Liver (tissue), 9 donors: ENCODE data around the gene STAMBPL1. TPM values are rescaled to one million over a fixed set of nuclear protein-coding genes. Genes with fewer than 3 reads are reported as not detected.

Source experiments
- DNase-seq: peaks from one replicate; pipeline ENCODE4 v3.0.0-alpha.2; 2017; ENCODE audit warnings: low spot score
- H3K27ac ChIP-seq, 2 donors: one replicate each; pipeline ENCODE4 v1.7.0; 2013; ENCODE audit warnings: inconsistent platforms in 2 of 2, low read length in 2 of 2, control low read depth in 1 of 2, low read depth in 1 of 2, mild to moderate bottlenecking in 1 of 2
- H3K27me3 ChIP-seq, 4 donors: one replicate each; pipeline versions ENCODE4 v1.6.1 to v1.7.0; 2013; ENCODE audit warnings: low read length in 3 of 4, inconsistent platforms in 1 of 4, mild to moderate bottlenecking in 1 of 4, moderate library complexity in 1 of 4; ENCODE audit not compliant: control insufficient read depth in 4 of 4, insufficient read depth in 4 of 4
- H3K36me3 ChIP-seq, 4 donors: one replicate each; pipeline versions ENCODE4 v1.6.1 to v1.7.0; 2013; ENCODE audit warnings: low read length in 3 of 4, mild to moderate bottlenecking in 3 of 4, low read depth in 1 of 4, moderate library complexity in 1 of 4; ENCODE audit not compliant: control insufficient read depth in 4 of 4, insufficient read depth in 3 of 4
- H3K4me1 ChIP-seq, 4 donors: one replicate each; pipeline versions ENCODE4 v1.6.1 to v1.7.0; 2013; ENCODE audit warnings: low read length in 3 of 4, mild to moderate bottlenecking in 3 of 4, moderate library complexity in 1 of 4; ENCODE audit not compliant: control insufficient read depth in 4 of 4, insufficient read depth in 4 of 4
- H3K4me3 ChIP-seq, 3 donors: one replicate each; pipeline versions ENCODE4 v1.6.1 to v1.7.0; 2013; ENCODE audit warnings: low read length in 3 of 3, control low read depth in 1 of 3, low read depth in 1 of 3, mild to moderate bottlenecking in 1 of 3
- H3K9ac ChIP-seq, 2 donors: one replicate each; pipeline ENCODE4 v1.7.0; 2013; ENCODE audit warnings: low read length in 2 of 2, mild to moderate bottlenecking in 2 of 2, moderate library complexity in 2 of 2, control low read depth in 1 of 2, low read depth in 1 of 2
- H3K9me3 ChIP-seq, 4 donors: one replicate each; pipeline versions ENCODE4 v1.6.1 to v1.7.0; 2013; ENCODE audit warnings: low read length in 3 of 4; ENCODE audit not compliant: control insufficient read depth in 4 of 4
- ATF3 ChIP-seq: IDR thresholded peaks from 2 replicates; pipeline ENCODE4 v1.6.1; 2016; ENCODE audit warnings: antibody characterized with exemption
- CTCF ChIP-seq: fragments of 150-350 bp; IDR thresholded peaks from 2 replicates; pipeline ENCODE4 v1.5.1; 2017; ENCODE audit warnings: improper control_type of control experiment, low read depth, low read length; ENCODE audit not compliant: missing input control
- EGR1 ChIP-seq, 2 donors: IDR thresholded peaks; 2 replicates each; pipeline ENCODE4 v1.6.1; 2016 to 2018; ENCODE audit warnings: antibody characterized with exemption in 2 of 2, low read depth in 2 of 2
- FOXA1 ChIP-seq: IDR thresholded peaks from 2 replicates; pipeline ENCODE4 v1.6.1; 2016; ENCODE audit warnings: antibody characterized with exemption
- FOXA2 ChIP-seq: IDR thresholded peaks from 2 replicates; pipeline ENCODE4 v1.6.1; 2016; ENCODE audit warnings: antibody characterized with exemption
- GABPA ChIP-seq, 2 donors: IDR thresholded peaks in 1 of 2; conservative IDR thresholded peaks in 1 of 2; 2 replicates each; pipeline ENCODE4 v1.6.1; 2016; ENCODE audit warnings: antibody characterized with exemption in 2 of 2, mild to moderate bottlenecking in 1 of 2, moderate library complexity in 1 of 2
- HNF4A ChIP-seq, 2 donors: conservative IDR thresholded peaks; 2 replicates each; pipeline ENCODE4 v1.6.1; 2016; ENCODE audit warnings: antibody characterized with exemption in 2 of 2, mild to moderate bottlenecking in 2 of 2
- HNF4G ChIP-seq: IDR thresholded peaks from 2 replicates; pipeline ENCODE4 v1.6.1; 2016; ENCODE audit warnings: antibody characterized with exemption
- JUND ChIP-seq, 2 donors: IDR thresholded peaks; 2 replicates each; pipeline ENCODE4 v1.6.1; 2016; ENCODE audit warnings: antibody characterized with exemption in 2 of 2
- MAX ChIP-seq: IDR thresholded peaks from 2 replicates; pipeline ENCODE4 v1.6.1; 2016; ENCODE audit warnings: antibody characterized with exemption
- NR2F2 ChIP-seq: IDR thresholded peaks from 2 replicates; pipeline ENCODE4 v1.6.1; 2016; ENCODE audit warnings: antibody characterized with exemption
- RAD21 ChIP-seq, 2 donors: IDR thresholded peaks; 2 replicates each; pipeline ENCODE4 v1.6.1; 2016; ENCODE audit warnings: antibody characterized with exemption in 2 of 2, mild to moderate bottlenecking in 2 of 2
- REST ChIP-seq: IDR thresholded peaks from 2 replicates; pipeline ENCODE4 v1.6.1; 2016; ENCODE audit warnings: antibody characterized with exemption, mild to moderate bottlenecking
- RXRA ChIP-seq, 2 donors: IDR thresholded peaks; 2 replicates each; pipeline ENCODE4 v1.6.1; 2017 to 2018; ENCODE audit warnings: antibody characterized with exemption in 2 of 2, mild to moderate bottlenecking in 1 of 2
- SP1 ChIP-seq: IDR thresholded peaks from 2 replicates; pipeline ENCODE4 v1.6.1; 2018; ENCODE audit warnings: antibody characterized with exemption, mild to moderate bottlenecking
- TAF1 ChIP-seq: conservative IDR thresholded peaks from 2 replicates; pipeline ENCODE4 v1.6.1; 2016; ENCODE audit warnings: antibody characterized with exemption, mild to moderate bottlenecking
- YY1 ChIP-seq: IDR thresholded peaks from 2 replicates; pipeline ENCODE4 v1.6.1; 2016; ENCODE audit warnings: antibody characterized with exemption, mild to moderate bottlenecking
- ZBTB33 ChIP-seq: IDR thresholded peaks from 2 replicates; pipeline ENCODE4 v1.6.1; 2016; ENCODE audit warnings: antibody characterized with exemption
- WGBS: extraction: QIAGEN DNeasy Blood & Tissue Kit; methylation state at CpG from one replicate; pipeline ENCODE4 v1.1.7; 2013; 5-methylcytosine and 5-hydroxymethylcytosine counted together
- polyA plus RNA-seq, 2 donors: library from polyadenylated mRNA; stranded (reverse) in 1 of 2; unstranded in 1 of 2; fragments of 200-250 nt in 1 of 2; fragments of >200 nt in 1 of 2; fragmentation: Nextera tagmentation in 1 of 2; extraction: Ambion mirVana in 1 of 2; gene quantifications; one replicate each; pipeline versions ENCODE4 v1.2.1 to v1.2.3, GENCODE V29; 2013 to 2015
- total RNA-seq, 2 donors: library from RNA; depleted of rRNA; stranded (reverse); fragments of >200 nt; gene quantifications; one replicate each; pipeline ENCODE4 v1.2.3, GENCODE V29; 2014
- donor health status: healthy.
- donor health status: healthy.
- donor health status: healthy.
- donor health status: healthy.
- donor health status: healthy.

Gene STAMBPL1
- total and polyA plus RNA-seq, 4 donors = 1.3 to 8.0 (median 3.7) TPM

GRCh38 chr10:88853155-88853881 is 26.7 kb upstream of the STAMBPL1 start:
- Histone ChIP-seq H3K27ac (no peak overlapping the region), H3K36me3 (no peaks in the 10 kb centered on the region), H3K4me3 (no peak overlapping the region), H3K27me3 (no peaks in the 10 kb centered on the region), H3K9ac (no peak overlapping the region), H3K9me3 (no peaks in the 10 kb centered on the region), H3K4me1 (peaks cover 5 to 27% (median 22%) of the 10 kb centered on the region in 4 donors)
- no peak for DNase-seq
- WGBS = 68% methylated on average over 4 of the region's 4 CpGs
- peak in 1 of 2 donors; percentile 40 for TF ChIP-seq JUND (IDR thresholded peaks at IDR 0.05)
- no peak for TF ChIP-seq HNF4G
- no peak for TF ChIP-seq SP1
- TF ChIP-seq RXRA (IDR thresholded peaks at IDR 0.05) = peak; percentile 60 to 69
- no peak for TF ChIP-seq FOXA2
- TF ChIP-seq NR2F2 = no peak
- no peak for TF ChIP-seq EGR1 (IDR thresholded peaks at IDR 0.05; ENCODE audit: low read depth in 2 of 2)
- peak; percentile 13 to 41 for TF ChIP-seq HNF4A (conservative IDR thresholded peaks at IDR 0.05)

- Histone ChIP-seq H3K9me3 (no peaks in the 10 kb centered on the region), H3K27ac (peak overlapping the region in 1 of 2 donors; percentile 10), H3K9ac (no peak overlapping the region), H3K4me1 (peaks cover 5 to 27% (median 22%) of the 10 kb centered on the region in 4 donors), H3K36me3 (no peaks in the 10 kb centered on the region), H3K27me3 (no peaks in the 10 kb centered on the region), H3K4me3 (no peak overlapping the region)
- peak in 1 of 2 donors; percentile 16 for TF ChIP-seq HNF4A (conservative IDR thresholded peaks at IDR 0.05)
- TF ChIP-seq ATF3 = no peak
- no peak for DNase-seq
- 28% methylated on average over 3 of the region's 3 CpGs for WGBS
Measured at GRCh38 chr10:88854684-88855083, 25.4 kb upstream of the STAMBPL1 start.

GRCh38 chr10:88857831-88858230 is 22.2 kb upstream of the STAMBPL1 start:
- H3K27ac ChIP-seq = no peak overlapping the region
- H3K36me3 ChIP-seq = no peaks in the 10 kb centered on the region
- no peak for DNase-seq
- TF ChIP-seq HNF4A (conservative IDR thresholded peaks at IDR 0.05) = no peak
- TF ChIP-seq RAD21 (IDR thresholded peaks at IDR 0.05) = no peak
- TF ChIP-seq REST = no peak
- no peak for TF ChIP-seq JUND (IDR thresholded peaks at IDR 0.05)
- TF ChIP-seq MAX = no peak
- no peak for TF ChIP-seq SP1
- TF ChIP-seq RXRA (IDR thresholded peaks at IDR 0.05) = no peak
- no peak for TF ChIP-seq NR2F2
- no peak for TF ChIP-seq HNF4G
- no peak for TF ChIP-seq ZBTB33
- TF ChIP-seq ATF3 = no peak
- TF ChIP-seq FOXA1 = no peak
- no peak for TF ChIP-seq YY1
- TF ChIP-seq FOXA2 = no peak
- TF ChIP-seq TAF1 = no peak
- TF ChIP-seq CTCF = no peak
- no peak for TF ChIP-seq GABPA (IDR thresholded peaks at IDR 0.05 in 1 of 2, conservative IDR thresholded peaks at IDR 0.05 in 1 of 2)
- no peaks in the 10 kb centered on the region for H3K9me3 ChIP-seq
- H3K27me3 ChIP-seq = no peaks in the 10 kb centered on the region
- no peak overlapping the region for H3K4me3 ChIP-seq
- H3K9ac ChIP-seq = no peak overlapping the region
- peaks cover 5 to 22% (median 16%) of the 10 kb centered on the region in 4 donors for H3K4me1 ChIP-seq
